Loucy (cell line): ENCODE data around the gene FAM83C.

ENCODE experiments used
- EZH2phosphoT487 ChIP-seq: fragments of 200-600 bp; IDR thresholded peaks from 2 replicates; pipeline ENCODE4 v1.6.1; 2018; ENCODE audit warnings: antibody characterized with exemption, mild to moderate bottlenecking, moderate library complexity, borderline replicate concordance
- TF ChIP-seq, protein P1 (sequence below): fragments of 200-600 bp; sonication (generic); conservative IDR thresholded peaks from 2 replicates; pipeline ENCODE4 v1.5.1; 2014; ENCODE audit warnings: mild to moderate bottlenecking, antibody characterized with exemption, low read length

GRCh38 chr20:35301426-35301825, 9.2 kb upstream of the FAM83C start:
- TF ChIP-seq, protein P1, sequence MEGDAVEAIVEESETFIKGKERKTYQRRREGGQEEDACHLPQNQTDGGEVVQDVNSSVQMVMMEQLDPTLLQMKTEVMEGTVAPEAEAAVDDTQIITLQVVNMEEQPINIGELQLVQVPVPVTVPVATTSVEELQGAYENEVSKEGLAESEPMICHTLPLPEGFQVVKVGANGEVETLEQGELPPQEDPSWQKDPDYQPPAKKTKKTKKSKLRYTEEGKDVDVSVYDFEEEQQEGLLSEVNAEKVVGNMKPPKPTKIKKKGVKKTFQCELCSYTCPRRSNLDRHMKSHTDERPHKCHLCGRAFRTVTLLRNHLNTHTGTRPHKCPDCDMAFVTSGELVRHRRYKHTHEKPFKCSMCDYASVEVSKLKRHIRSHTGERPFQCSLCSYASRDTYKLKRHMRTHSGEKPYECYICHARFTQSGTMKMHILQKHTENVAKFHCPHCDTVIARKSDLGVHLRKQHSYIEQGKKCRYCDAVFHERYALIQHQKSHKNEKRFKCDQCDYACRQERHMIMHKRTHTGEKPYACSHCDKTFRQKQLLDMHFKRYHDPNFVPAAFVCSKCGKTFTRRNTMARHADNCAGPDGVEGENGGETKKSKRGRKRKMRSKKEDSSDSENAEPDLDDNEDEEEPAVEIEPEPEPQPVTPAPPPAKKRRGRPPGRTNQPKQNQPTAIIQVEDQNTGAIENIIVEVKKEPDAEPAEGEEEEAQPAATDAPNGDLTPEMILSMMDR = no peak
- TF ChIP-seq EZH2phosphoT487 = no peak
